K562 (cell line): Measurements from ENCODE around the gene CCM2. TPM values are rescaled to one million over a fixed set of nuclear protein-coding genes. Genes with fewer than 3 reads are reported as not detected.

Experiments
- ATAC-seq: fragments of 200-7000 bp; cut with Tn5 transposase; 3 replicates; pipeline ENCODE4 v1.9.1; 2020; ENCODE audit warnings: moderate library complexity
- BruUV-seq: library from RNA; stranded (reverse); fragments of 400-500 nt; replicated peaks from 2 replicates; lab custom pipeline; 2021; lab: Mats Ljungman, UMichigan
- CTCF ChIA-PET: fragments of 300-600 bp; formaldehyde crosslinking; extraction: SDS; loops from one replicate; lab custom pipeline; 2021; ENCODE audit warnings: low intra/inter-chr PET ratio; lab: Yijun Ruan, JAX
- POLR2A ChIA-PET: fragments of 300-600, 350-650 bp; sonication (Branson Sonifier 250); formaldehyde crosslinking; extraction: SDS; loops from one replicate; lab custom pipeline; 2021; ENCODE audit warnings: antibody characterized with exemption, inconsistent platforms; lab: Yijun Ruan, JAX
- DNase-seq, 4 experiments: peaks; one replicate each; pipeline versions ENCODE4 v3.0.0 to v3.0.0-alpha.2; 2011 to 2018; ENCODE audit warnings: low spot score in 3 of 4, mixed read lengths in 3 of 4; ENCODE audit errors: extremely low read depth in 1 of 4
- FAIRE-seq: peaks from 2 replicates; lab custom pipeline; 2011; peaks lifted over from hg19 to GRCh38; lab: Jason Lieb, UNC
- H2AFZ ChIP-seq: 2 replicates; pipeline ENCODE4 v1.6.0; 2011; ENCODE audit warnings: low read depth, low read length, control low read depth, inconsistent platforms
- H3K27ac ChIP-seq: fragments of 200-600 bp; 3 replicates; pipeline ENCODE4 v1.8.0; 2011; ENCODE audit warnings: low read depth, mild to moderate bottlenecking, control low read depth, inconsistent platforms, low read length, moderate library complexity, mixed read lengths; ENCODE audit errors: extremely low read depth
- H3K27me3 ChIP-seq, 2 experiments: fragments of 300-600 bp in 1 of 2; 2 replicates in 1 of 2; 3 replicates in 1 of 2; pipeline versions ENCODE4 v1.6.0 to v1.8.0; 2011; ENCODE audit warnings: inconsistent platforms in 2 of 2, low read length in 2 of 2, mild to moderate bottlenecking in 1 of 2, mixed read lengths in 1 of 2, moderate library complexity in 1 of 2; ENCODE audit not compliant: control insufficient read depth in 2 of 2, insufficient read depth in 2 of 2
- H3K36me3 ChIP-seq: fragments of 300-600 bp; 3 replicates; pipeline ENCODE4 v1.8.0; 2011; ENCODE audit warnings: mild to moderate bottlenecking, low read length, inconsistent platforms; ENCODE audit not compliant: control insufficient read depth, insufficient read depth
- H3K4me1 ChIP-seq, 2 experiments: fragments of 200-600 bp in 1 of 2; replicated peaks in 1 of 2; 2 replicates in 1 of 2; 3 replicates in 1 of 2; pipeline versions ENCODE4 v1.5.1 to v1.8.0; 2011; ENCODE audit warnings: inconsistent platforms in 2 of 2, low read length in 2 of 2, mild to moderate bottlenecking in 1 of 2, mixed read lengths in 1 of 2, moderate library complexity in 1 of 2; ENCODE audit not compliant: control insufficient read depth in 2 of 2, insufficient read depth in 2 of 2
- H3K4me2 ChIP-seq: 2 replicates; pipeline ENCODE4 v1.6.1; 2011; ENCODE audit warnings: low read length, control low read depth, inconsistent platforms, mixed read lengths; ENCODE audit not compliant: insufficient read depth
- H3K4me3 ChIP-seq: fragments of 200-600 bp; sonication (generic), shearing (Covaris generic); 2 replicates; pipeline ENCODE4 v1.5.1; 2016; ENCODE audit warnings: control low read depth, inconsistent platforms
- H3K79me2 ChIP-seq: fragments of 200-600 bp; 3 replicates; pipeline ENCODE4 v1.8.0; 2011; ENCODE audit warnings: low read length, inconsistent platforms; ENCODE audit not compliant: control insufficient read depth, insufficient read depth
- H3K9ac ChIP-seq, 2 experiments: 2 replicates each; pipeline versions ENCODE4 v1.6.0 to v1.6.1; 2011; ENCODE audit warnings: low read depth in 2 of 2, low read length in 2 of 2, control low read depth in 1 of 2, inconsistent platforms in 1 of 2, mild to moderate bottlenecking in 1 of 2, mixed read lengths in 1 of 2; ENCODE audit not compliant: insufficient read depth in 1 of 2
- H3K9me1 ChIP-seq: one replicate; pipeline ENCODE4 v1.6.0; 2011; ENCODE audit warnings: inconsistent platforms, mild to moderate bottlenecking, low read length, moderate library complexity; ENCODE audit not compliant: control insufficient read depth, insufficient read depth
- H3K9me3 ChIP-seq: replicated peaks from 2 replicates; pipeline ENCODE4 v1.5.1; 2011; ENCODE audit warnings: low read depth, low read length, inconsistent platforms; ENCODE audit not compliant: control insufficient read depth, insufficient read depth
- H4K20me1 ChIP-seq: replicated peaks from 2 replicates; pipeline ENCODE4 v1.6.1; 2011; ENCODE audit warnings: low read length, inconsistent platforms, mixed read lengths; ENCODE audit not compliant: control insufficient read depth, insufficient read depth
- CTBP1 ChIP-seq: fragments of 450-650 bp; IDR thresholded peaks from 2 replicates; pipeline ENCODE4 v1.6.1; 2016; ENCODE audit warnings: borderline replicate concordance
- E2F3 ChIP-seq: fragments of 250-450 bp; sonication (Bioruptor Pico); IDR thresholded peaks from 2 replicates; pipeline ENCODE4 v1.4.0; 2020; ENCODE audit warnings: mild to moderate bottlenecking
- HDAC2 ChIP-seq: fragments of 450-650 bp; IDR thresholded peaks from 2 replicates; pipeline ENCODE4 v1.6.1; 2016; ENCODE audit warnings: mild to moderate bottlenecking
- RCOR1 ChIP-seq, 2 experiments: IDR thresholded peaks; 2 replicates each; pipeline ENCODE4 v1.6.1; 2012; ENCODE audit warnings: low read depth in 2 of 2, low read length in 2 of 2, borderline replicate concordance in 1 of 2, improper control_type of control experiment in 1 of 2
- SRF ChIP-seq, 2 experiments: fragments of 250-450, 450-650 bp in 1 of 2; sonication (Bioruptor Pico) in 1 of 2; sonication (generic) in 1 of 2; formaldehyde crosslinking; IDR thresholded peaks; 2 replicates each; pipeline versions ENCODE4 v1.5.0 to v1.5.1; 2020 to 2022; ENCODE audit warnings: mild to moderate bottlenecking in 1 of 2, missing genetic modification reagents in 1 of 2
- WGBS: fragments of 100-300 bp; shearing (Covaris generic); methylation state at CpG from one replicate; pipeline ENCODE4 v1.1.6; 2016; ENCODE audit warnings: low coverage, mixed read lengths; ENCODE audit not compliant: insufficient coverage; ENCODE audit errors: missing lambda C conversion rate; 5-methylcytosine and 5-hydroxymethylcytosine counted together
- in situ Hi-C: fragments of 300-500 bp; cut with MboI; formaldehyde crosslinking; loops from 4 replicates; pipeline ENCODE4 v1.15.0; 2018; ENCODE audit warnings: inconsistent platforms, mixed read lengths
- intact Hi-C: fragments of 100-400 bp; cut with micrococcal nuclease; formaldehyde crosslinking; loops from 2 replicates; pipeline ENCODE4 v1.14.2; 2022
- polyA plus RNA-seq, 8 experiments: library from polyadenylated mRNA; depleted of rRNA in 4 of 8; stranded (reverse) in 5 of 8; unstranded in 3 of 8; fragments of >200 nt; fragmentation: Nextera tagmentation in 2 of 8; fragmentation: Illumina TruSeq in 1 of 8; extraction: Ambion mirVana in 2 of 8; extraction: Trizol in 1 of 8; gene quantifications; 2 replicates each; pipeline versions ENCODE4 v1.2.1 to v1.2.3, GENCODE V29; 2011 to 2014; ENCODE audit warnings: inconsistent platforms in 1 of 8, missing spikeins in 1 of 8
- total RNA-seq, 7 experiments: library from RNA; depleted of rRNA in 6 of 7; stranded (reverse); fragments of >200 nt in 6 of 7; fragmentation: Illumina TruSeq in 2 of 7; extraction: Trizol in 2 of 7; gene quantifications; 2 replicates each; pipeline versions ENCODE4 v1.2.1 to v1.2.3, GENCODE V29; 2011 to 2021; ENCODE audit warnings: low replicate concordance in 1 of 7
- TF ChIP-seq, protein P1 (sequence below): sonication (generic); formaldehyde crosslinking; IDR thresholded peaks from 2 replicates; pipeline ENCODE4 v1.8.0; 2022; ENCODE audit warnings: missing genetic modification reagents, mild to moderate bottlenecking, borderline replicate concordance
- TF ChIP-seq, protein P2 (sequence below): fragments of 450-650 bp; IDR thresholded peaks from 2 replicates; pipeline ENCODE4 v1.6.1; 2016; ENCODE audit warnings: mild to moderate bottlenecking, moderate library complexity

CCM2 gene
- total and polyA plus RNA-seq, 9 of the 15 experiments (the other 6 are each of a cell fraction or from before 2014, with no cell fraction given) = 0.41 to 38.6 (median 25.9) TPM

DNA sequence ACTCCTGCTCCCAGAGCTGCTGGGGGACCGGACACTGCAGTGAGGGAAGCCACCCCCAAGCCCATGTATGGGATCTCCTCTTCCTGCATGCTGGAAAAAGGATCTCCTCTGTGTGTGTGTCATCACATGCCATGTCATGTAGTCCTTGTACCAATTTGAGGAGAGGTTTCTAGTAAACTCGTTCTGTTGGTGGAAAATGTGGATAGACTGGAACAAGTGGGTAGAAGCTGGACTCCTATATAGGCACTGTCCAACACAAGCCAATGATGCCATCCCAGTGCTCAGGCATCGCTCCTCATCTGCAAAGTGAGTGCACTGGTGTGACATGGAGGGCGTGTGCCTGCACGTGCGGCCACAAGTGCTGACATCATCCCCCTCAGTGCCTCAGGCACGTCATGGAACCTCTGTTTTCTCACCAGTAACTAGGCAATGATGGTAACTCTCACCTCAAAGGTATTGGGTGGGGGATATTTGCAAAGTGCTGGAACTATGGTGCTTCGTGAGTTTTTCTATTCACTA lies 40.5 kb upstream of the CCM2 start:
- FAIRE-seq (peak; percentile 85), ATAC-seq (peak; percentile 52), DNase-seq (peak; percentile 56 to 66 (median 60))
- Histone ChIP-seq H3K9ac (peak overlapping the region in 1 of 2 experiments; percentile 19; a peak in 1 of 4 replicates), H3K27me3 (no peaks in the 10 kb centered on the region), H3K4me2 (peak overlapping the region; percentile 54; the same call in 1 of the 2 replicates), H3K27ac (peak overlapping the region; percentile 3; the same call in 1 of the 3 replicates), H4K20me1 (no peaks in the 10 kb centered on the region), H3K79me2 (no peaks in the 10 kb centered on the region), H3K9me1 (peaks cover 3% of the 10 kb centered on the region), H3K9me3 (no peaks in the 10 kb centered on the region), H3K4me1 (peaks cover 32 to 39% of the 10 kb centered on the region in 2 experiments), H2AFZ (peak overlapping the region; percentile 80), H3K4me3 (no peak overlapping the region), H3K36me3 (no peaks in the 10 kb centered on the region)
- intact Hi-C loops = no loop called here
- ChIA-PET CTCF (no interaction called here), POLR2A (interaction anchor here (0.5 to 0.6 kb wide), 2 partner anchors 27 to 145 kb away, joined by 3 to 4 read pairs; no protein-coding TSS in a partner anchor)
- in situ Hi-C loops = no loop called here
- 14% methylated on average over 8 of the region's 8 CpGs for WGBS
- BruUV-seq = no TSS peak
- TF ChIP-seq, protein P1, sequence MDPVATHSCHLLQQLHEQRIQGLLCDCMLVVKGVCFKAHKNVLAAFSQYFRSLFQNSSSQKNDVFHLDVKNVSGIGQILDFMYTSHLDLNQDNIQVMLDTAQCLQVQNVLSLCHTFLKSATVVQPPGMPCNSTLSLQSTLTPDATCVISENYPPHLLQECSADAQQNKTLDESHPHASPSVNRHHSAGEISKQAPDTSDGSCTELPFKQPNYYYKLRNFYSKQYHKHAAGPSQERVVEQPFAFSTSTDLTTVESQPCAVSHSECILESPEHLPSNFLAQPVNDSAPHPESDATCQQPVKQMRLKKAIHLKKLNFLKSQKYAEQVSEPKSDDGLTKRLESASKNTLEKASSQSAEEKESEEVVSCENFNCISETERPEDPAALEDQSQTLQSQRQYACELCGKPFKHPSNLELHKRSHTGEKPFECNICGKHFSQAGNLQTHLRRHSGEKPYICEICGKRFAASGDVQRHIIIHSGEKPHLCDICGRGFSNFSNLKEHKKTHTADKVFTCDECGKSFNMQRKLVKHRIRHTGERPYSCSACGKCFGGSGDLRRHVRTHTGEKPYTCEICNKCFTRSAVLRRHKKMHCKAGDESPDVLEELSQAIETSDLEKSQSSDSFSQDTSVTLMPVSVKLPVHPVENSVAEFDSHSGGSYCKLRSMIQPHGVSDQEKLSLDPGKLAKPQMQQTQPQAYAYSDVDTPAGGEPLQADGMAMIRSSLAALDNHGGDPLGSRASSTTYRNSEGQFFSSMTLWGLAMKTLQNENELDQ (CRISPR knock-in tag) = no peak
- TF ChIP-seq CTBP1 (peak; percentile 44; the same call in 1 of the 2 replicates), E2F3 (CRISPR knock-in tag) (no peak), RCOR1 (IDR thresholded peaks at IDR 0.05; ENCODE audit: borderline replicate concordance in 1 of 2, low read depth in 2 of 2, low read length in 2 of 2) (peak in 1 of 2 experiments; percentile 8; a peak in 1 of 4 replicates), HDAC2 (0 out of 2 replicates have a peak, but pooled peaks have one; percentile 46), SRF (CRISPR knock-in tag; IDR thresholded peaks at IDR 0.05) (peak in 1 of 2 experiments; percentile 79; a peak in 2 of 4 replicates)
- TF ChIP-seq, protein P2, sequence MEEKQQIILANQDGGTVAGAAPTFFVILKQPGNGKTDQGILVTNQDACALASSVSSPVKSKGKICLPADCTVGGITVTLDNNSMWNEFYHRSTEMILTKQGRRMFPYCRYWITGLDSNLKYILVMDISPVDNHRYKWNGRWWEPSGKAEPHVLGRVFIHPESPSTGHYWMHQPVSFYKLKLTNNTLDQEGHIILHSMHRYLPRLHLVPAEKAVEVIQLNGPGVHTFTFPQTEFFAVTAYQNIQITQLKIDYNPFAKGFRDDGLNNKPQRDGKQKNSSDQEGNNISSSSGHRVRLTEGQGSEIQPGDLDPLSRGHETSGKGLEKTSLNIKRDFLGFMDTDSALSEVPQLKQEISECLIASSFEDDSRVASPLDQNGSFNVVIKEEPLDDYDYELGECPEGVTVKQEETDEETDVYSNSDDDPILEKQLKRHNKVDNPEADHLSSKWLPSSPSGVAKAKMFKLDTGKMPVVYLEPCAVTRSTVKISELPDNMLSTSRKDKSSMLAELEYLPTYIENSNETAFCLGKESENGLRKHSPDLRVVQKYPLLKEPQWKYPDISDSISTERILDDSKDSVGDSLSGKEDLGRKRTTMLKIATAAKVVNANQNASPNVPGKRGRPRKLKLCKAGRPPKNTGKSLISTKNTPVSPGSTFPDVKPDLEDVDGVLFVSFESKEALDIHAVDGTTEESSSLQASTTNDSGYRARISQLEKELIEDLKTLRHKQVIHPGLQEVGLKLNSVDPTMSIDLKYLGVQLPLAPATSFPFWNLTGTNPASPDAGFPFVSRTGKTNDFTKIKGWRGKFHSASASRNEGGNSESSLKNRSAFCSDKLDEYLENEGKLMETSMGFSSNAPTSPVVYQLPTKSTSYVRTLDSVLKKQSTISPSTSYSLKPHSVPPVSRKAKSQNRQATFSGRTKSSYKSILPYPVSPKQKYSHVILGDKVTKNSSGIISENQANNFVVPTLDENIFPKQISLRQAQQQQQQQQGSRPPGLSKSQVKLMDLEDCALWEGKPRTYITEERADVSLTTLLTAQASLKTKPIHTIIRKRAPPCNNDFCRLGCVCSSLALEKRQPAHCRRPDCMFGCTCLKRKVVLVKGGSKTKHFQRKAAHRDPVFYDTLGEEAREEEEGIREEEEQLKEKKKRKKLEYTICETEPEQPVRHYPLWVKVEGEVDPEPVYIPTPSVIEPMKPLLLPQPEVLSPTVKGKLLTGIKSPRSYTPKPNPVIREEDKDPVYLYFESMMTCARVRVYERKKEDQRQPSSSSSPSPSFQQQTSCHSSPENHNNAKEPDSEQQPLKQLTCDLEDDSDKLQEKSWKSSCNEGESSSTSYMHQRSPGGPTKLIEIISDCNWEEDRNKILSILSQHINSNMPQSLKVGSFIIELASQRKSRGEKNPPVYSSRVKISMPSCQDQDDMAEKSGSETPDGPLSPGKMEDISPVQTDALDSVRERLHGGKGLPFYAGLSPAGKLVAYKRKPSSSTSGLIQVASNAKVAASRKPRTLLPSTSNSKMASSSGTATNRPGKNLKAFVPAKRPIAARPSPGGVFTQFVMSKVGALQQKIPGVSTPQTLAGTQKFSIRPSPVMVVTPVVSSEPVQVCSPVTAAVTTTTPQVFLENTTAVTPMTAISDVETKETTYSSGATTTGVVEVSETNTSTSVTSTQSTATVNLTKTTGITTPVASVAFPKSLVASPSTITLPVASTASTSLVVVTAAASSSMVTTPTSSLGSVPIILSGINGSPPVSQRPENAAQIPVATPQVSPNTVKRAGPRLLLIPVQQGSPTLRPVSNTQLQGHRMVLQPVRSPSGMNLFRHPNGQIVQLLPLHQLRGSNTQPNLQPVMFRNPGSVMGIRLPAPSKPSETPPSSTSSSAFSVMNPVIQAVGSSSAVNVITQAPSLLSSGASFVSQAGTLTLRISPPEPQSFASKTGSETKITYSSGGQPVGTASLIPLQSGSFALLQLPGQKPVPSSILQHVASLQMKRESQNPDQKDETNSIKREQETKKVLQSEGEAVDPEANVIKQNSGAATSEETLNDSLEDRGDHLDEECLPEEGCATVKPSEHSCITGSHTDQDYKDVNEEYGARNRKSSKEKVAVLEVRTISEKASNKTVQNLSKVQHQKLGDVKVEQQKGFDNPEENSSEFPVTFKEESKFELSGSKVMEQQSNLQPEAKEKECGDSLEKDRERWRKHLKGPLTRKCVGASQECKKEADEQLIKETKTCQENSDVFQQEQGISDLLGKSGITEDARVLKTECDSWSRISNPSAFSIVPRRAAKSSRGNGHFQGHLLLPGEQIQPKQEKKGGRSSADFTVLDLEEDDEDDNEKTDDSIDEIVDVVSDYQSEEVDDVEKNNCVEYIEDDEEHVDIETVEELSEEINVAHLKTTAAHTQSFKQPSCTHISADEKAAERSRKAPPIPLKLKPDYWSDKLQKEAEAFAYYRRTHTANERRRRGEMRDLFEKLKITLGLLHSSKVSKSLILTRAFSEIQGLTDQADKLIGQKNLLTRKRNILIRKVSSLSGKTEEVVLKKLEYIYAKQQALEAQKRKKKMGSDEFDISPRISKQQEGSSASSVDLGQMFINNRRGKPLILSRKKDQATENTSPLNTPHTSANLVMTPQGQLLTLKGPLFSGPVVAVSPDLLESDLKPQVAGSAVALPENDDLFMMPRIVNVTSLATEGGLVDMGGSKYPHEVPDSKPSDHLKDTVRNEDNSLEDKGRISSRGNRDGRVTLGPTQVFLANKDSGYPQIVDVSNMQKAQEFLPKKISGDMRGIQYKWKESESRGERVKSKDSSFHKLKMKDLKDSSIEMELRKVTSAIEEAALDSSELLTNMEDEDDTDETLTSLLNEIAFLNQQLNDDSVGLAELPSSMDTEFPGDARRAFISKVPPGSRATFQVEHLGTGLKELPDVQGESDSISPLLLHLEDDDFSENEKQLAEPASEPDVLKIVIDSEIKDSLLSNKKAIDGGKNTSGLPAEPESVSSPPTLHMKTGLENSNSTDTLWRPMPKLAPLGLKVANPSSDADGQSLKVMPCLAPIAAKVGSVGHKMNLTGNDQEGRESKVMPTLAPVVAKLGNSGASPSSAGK = peak; percentile 84
